ENCODE results near the gene AGBL1.

- TF ChIP-seq, protein P1, sequence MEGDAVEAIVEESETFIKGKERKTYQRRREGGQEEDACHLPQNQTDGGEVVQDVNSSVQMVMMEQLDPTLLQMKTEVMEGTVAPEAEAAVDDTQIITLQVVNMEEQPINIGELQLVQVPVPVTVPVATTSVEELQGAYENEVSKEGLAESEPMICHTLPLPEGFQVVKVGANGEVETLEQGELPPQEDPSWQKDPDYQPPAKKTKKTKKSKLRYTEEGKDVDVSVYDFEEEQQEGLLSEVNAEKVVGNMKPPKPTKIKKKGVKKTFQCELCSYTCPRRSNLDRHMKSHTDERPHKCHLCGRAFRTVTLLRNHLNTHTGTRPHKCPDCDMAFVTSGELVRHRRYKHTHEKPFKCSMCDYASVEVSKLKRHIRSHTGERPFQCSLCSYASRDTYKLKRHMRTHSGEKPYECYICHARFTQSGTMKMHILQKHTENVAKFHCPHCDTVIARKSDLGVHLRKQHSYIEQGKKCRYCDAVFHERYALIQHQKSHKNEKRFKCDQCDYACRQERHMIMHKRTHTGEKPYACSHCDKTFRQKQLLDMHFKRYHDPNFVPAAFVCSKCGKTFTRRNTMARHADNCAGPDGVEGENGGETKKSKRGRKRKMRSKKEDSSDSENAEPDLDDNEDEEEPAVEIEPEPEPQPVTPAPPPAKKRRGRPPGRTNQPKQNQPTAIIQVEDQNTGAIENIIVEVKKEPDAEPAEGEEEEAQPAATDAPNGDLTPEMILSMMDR (IDR thresholded peaks at IDR 0.05), result no peak
- TF ChIP-seq POLR2A (IDR thresholded peaks at IDR 0.05), result no peak
Observed at GRCh38 chr15:86138798-86139197, 59.1 kb downstream of the AGBL1 start.
